GM21360 (cell line): ENCODE results near the gene AGBL2.
"Not testable (repeated sequence)": the region's sequence is repeated elsewhere in the genome, so short reads cannot be mapped to it uniquely, and the experiment has no call there.

Experiments
- ATAC-seq: cut with Tn5 transposase; IDR thresholded peaks from one replicate; pipeline ENCODE4 v1.9.1; 2021; ENCODE audit warnings: mild to moderate bottlenecking, moderate library complexity; ENCODE audit not compliant: unreplicated experiment

AGBL2 gene

GRCh38 chr11:47689480-47689879 is 25.7 kb downstream of the AGBL2 start:
- ATAC-seq, result no peak

- ATAC-seq, result no peak
Measured at GRCh38 chr11:47688991-47689390, 26.2 kb downstream of the AGBL2 start.

- ATAC-seq, result no peak
Measured at GRCh38 chr11:47688111-47688510, 27.1 kb downstream of the AGBL2 start.

- not testable (repeated sequence) for ATAC-seq
Measured at GRCh38 chr11:47686704-47687103, 28.5 kb downstream of the AGBL2 start.

GRCh38 chr11:47686151-47686550 is 29.0 kb downstream of the AGBL2 start:
- ATAC-seq, result no peak

DNA sequence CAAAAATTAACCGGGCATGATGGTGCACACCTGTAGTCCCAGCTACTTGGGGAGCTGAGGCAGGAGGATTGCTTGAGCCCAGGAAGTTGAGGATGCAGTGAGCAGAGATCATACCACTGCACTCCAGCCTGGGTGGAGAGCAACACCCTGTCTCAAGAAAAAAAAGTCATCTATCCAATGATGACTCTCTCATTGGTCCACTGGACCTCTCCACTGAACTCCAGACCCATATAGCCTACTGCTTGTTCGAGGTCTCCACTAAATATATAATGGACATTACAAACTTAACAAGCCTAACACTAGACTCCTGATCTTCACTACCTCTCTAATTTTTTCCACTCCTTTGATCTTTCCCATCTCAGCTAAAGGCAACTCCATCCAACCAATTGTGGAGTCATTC is 39.3 kb downstream of the AGBL2 start:
- ATAC-seq, result no peak

GRCh38 chr11:47672283-47672730 is 42.9 kb downstream of the AGBL2 start:
- ATAC-seq, result no peak

- no peak for ATAC-seq
Measured at GRCh38 chr11:47669856-47670255, 45.3 kb downstream of the AGBL2 start.

DNA sequence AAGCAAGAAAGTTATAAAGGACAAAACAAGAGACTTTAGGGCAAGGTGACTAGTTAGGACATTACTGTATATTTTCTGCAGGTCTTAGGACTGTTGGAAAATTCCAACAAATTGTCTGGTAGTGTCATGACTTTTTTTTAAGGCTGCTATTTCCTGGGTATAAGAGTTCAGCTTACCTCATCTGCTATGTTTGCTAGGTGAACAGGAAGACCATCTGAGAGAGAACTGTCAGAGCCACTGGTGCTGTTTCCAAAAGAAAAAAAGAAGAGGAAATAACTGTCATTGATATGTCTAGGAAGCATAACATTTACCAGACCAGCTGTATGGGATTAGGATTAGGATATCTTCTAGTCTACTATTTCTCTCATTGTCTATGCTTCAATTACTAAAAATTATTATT is 46.5 kb downstream of the AGBL2 start:
- ATAC-seq, result no peak

DNA sequence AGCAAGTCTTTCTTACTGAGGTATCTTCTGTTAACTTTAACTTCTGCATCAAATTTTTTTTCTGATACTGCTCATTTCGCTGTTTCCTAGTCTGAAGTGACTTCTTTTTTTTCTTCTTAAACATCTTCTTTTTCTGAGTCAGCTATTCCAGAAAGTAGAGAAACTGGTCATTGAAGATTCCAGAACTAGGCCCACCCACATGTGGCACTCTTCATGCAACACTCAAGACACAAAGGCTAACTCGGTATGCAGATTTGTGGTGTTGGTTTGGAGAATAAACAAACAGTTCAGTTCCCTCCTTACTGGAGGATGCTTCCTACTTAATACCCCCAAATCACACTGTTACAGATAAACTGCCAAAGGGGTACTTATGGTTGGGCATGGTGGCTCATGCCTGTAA is 47.6 kb downstream of the AGBL2 start:
- no peak for ATAC-seq

GRCh38 chr11:47667135-47667534 is 48.0 kb downstream of the AGBL2 start:
- no peak for ATAC-seq

DNA sequence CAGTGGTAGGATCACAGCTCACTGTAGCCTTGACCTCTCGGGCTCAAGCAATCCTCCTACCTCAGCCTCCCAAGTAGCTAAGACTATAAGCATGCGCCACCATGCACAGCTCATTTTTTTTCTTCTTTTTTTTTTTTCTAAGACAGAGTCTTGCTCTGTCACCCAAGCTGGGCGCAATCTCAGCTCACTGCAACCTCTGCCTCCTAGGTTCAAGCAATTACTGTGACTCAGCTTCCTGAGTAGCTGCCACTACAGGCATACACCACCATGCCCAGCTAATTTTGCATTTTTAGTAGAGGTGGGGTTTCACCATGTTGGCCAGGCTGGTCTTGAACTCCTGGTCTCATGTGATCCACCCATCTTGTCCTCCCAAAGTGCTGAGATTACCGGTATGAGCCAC is 50.2 kb downstream of the AGBL2 start:
- not testable (repeated sequence) for ATAC-seq

- no peak for ATAC-seq
Measured at GRCh38 chr11:47661245-47661644, 53.9 kb downstream of the AGBL2 start.

DNA sequence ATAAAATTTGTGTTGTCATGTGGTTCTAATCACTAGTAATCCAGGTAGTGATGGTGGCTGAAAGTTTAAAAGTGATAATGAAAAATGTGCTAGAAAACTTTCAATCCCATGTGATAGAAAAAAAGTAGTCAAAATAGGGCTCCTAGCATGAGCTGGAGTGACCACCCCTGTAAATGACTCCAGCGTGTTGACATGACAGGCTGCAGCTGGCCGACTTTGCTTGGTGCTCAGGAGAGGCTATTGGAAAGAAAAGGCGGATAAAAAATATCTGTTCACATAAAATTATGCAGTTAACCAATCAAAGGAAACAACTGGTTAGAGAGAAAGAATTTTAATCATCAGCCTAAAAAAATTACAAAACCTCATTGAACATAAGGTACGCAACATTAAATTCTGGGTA is 55.9 kb downstream of the AGBL2 start:
- no peak for ATAC-seq

DNA sequence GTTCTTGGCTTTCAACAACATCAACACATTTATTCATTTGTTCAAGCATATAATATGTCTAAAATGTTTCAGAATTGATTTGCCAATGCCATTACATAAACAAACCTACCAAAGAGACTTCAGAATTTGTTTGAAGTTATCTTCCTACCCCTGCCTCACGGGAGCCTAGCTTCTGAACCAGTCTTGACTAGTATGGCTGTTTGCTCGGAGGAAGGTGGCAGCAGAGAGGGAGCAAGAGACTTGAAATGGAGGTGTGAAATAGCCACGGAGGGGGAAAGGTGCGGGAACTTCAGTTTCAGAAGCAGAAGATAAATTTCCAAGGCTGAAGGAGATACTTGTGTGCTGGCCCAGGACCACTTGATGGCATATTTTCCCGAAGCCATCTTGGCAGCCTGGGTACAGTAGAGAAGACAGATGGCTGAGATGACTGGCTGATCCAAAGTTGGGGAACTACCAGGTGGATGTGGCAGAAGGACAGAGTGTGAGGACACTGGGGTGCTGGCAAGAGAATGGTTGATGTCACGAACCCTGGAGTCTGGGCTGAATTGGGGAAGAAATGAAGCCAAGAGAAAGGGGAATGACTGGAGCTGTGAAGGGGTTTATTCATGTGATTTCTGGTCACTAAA is 58.8 kb downstream of the AGBL2 start:
- no peak for ATAC-seq

DNA sequence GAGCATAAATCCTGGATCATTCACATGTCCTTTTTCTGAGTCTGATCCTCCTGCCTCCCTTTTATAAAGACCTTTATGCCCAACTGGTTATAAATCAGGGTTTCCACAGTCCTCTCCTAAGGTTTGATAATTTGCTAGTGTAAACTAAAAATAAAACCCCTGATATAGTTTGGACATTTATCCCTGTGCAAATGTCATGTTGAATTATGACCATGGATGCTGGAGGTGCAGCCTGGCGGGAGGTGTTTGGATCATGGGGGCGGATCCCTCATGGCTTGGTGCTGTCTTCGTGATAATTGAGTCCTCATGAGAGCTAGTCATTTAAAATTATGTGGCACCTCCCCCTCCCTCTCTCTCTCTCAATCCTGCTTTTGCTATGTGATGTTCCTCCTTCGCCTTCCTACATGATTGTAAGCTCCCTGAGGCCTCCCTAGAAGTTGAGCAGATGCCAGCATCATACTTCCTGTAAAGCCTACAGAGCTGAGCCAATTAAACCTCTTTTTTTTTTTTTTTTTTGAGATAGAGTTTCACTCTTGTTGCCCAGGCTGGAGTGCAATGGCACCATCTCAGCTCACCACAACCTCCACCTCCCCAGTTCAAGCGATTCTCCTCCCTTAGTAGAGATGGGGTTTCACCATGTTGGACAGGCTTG is 63.2 kb downstream of the AGBL2 start:
- ATAC-seq, result no peak

- no peak for ATAC-seq
Measured at GRCh38 chr11:47649276-47649675, 65.9 kb downstream of the AGBL2 start.

- ATAC-seq, result no peak
Measured at GRCh38 chr11:47646019-47646418, 69.2 kb downstream of the AGBL2 start.

DNA sequence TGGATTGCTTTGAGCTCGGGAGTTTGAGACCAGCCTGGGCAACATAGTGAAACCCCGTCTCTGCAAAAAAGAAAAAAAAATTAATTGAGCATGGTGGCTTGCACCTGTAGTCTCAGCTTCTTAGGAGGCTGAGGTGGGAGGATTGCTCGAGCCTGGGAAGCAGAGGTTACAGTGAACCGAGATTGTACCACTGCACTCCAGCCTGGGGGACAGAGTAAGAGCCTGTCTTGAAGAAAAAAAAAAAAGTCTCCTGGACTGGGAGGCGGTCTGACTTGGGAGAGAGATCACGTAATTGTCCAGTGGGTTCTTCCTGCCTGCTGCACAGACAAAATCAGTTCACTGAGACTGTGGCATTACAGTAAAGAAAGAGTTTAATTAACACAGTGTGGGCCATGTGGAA is 69.7 kb downstream of the AGBL2 start:
- no peak for ATAC-seq

- ATAC-seq, result peak; percentile 90
Measured at GRCh38 chr11:47642099-47642855, 72.9 kb downstream of the AGBL2 start, which contains the start of gene MTCH2. MTCH2 (minus strand) TSS chr11:47642559; CDS start chr11:47642465, 94 bp downstream.

DNA sequence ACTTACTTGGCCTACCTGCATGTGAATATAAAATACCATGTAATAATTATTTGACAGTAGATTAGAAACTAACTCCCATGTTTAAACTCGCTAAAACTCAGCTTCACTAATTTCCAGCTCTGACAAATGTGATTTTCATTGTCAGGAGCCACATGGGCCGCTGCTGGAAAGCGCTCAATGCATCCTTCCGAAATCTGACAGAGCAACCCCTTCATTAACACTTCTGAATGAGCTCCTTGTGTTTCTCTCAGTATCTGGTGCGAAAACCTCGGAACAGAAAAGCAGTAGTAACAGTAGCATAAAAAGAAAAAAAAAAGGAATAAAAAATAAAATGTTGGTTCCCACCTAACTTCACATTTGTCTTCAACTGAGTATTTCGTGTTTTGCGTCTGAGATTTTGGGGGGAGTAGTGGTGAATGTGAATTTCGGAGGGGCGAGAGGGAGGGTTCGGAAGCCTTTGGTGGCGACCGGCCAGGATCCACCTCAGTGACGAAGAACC is 73.5 kb downstream of the AGBL2 start:
- no peak for ATAC-seq

DNA sequence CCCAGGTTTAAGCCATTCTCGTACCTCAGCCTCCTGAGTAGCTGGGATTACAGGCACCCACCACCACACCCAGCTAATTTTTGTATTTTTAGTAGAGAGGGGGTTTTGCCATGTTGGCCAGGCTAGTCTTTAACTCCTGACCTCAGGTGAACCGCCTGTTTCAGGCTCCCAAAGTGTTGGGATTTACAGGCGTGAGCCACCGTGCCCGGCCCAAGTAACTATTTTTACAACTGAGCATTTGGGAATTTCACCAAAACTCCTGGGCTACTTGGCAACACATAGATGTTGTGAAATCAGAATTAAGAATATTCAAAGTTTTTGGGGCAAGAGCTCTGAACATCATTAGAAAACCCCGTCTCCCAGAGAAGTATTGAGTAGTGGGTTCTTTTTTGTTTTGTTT is 74.7 kb downstream of the AGBL2 start:
- not testable (repeated sequence) for ATAC-seq
